Measurements from ENCODE around the gene PGGT1B. TPM values are rescaled to one million over a fixed set of nuclear protein-coding genes. Genes with fewer than 3 reads are reported as not detected.

Gene PGGT1B
- total and polyA plus RNA-seq, 2 donors (not counting 1 experiment from before 2014, with no cell fraction given): 3.8 to 63.4 TPM

GRCh38 chr5:115165790-115166189, 96.9 kb downstream of the PGGT1B start:
- Histone ChIP-seq H3K27ac (ENCODE audit: low read length in 2 of 2) (no peak overlapping the region), H3K4me2 (replicated peaks; ENCODE audit: low read depth, low read length, poor library complexity, severe bottlenecking) (no peak overlapping the region), H3K4me1 (ENCODE audit: control insufficient read depth in 2 of 2, insufficient read depth in 2 of 2, low read length in 2 of 2) (peaks cover 14 to 15% of the 10 kb centered on the region in 2 donors), H3K27me3 (replicated peaks in 1 of 4; ENCODE audit: control extremely low read depth in 1 of 4, control insufficient read depth in 3 of 4, insufficient read depth in 4 of 4, low read length in 3 of 4) (peaks cover 0 to 41% (median 9%) of the 10 kb centered on the region in 4 experiments), H4K20me1 (ENCODE audit: control insufficient read depth, insufficient read depth, low read length, poor library complexity, severe bottlenecking) (no peaks in the 10 kb centered on the region), H3K9ac (ENCODE audit: low read length) (no peak overlapping the region), H3K36me3 (replicated peaks in 1 of 2; ENCODE audit: control extremely low read depth in 1 of 2, control insufficient read depth in 1 of 2, extremely low read depth in 1 of 2, insufficient read depth in 2 of 2, low read length in 1 of 2) (no peaks in the 10 kb centered on the region), H3K4me3 (ENCODE audit: control extremely low read depth in 1 of 5, extremely low read depth in 1 of 5, insufficient read depth in 1 of 5, low read depth in 2 of 5, low read length in 4 of 5) (no peak overlapping the region), H3K79me2 (ENCODE audit: control insufficient read depth, insufficient read depth, low read length) (no peaks in the 10 kb centered on the region), H3K9me3 (ENCODE audit: control extremely low read depth in 1 of 3, control insufficient read depth in 2 of 3, insufficient read depth in 1 of 3, low read length in 2 of 3) (peaks cover 0 to 33% (median 23%) of the 10 kb centered on the region in 3 donors), H2AFZ (ENCODE audit: insufficient read depth, low read depth, low read length, poor library complexity, severe bottlenecking) (no peak overlapping the region)
- CTCF ChIA-PET: no interaction called here
- 83% methylated on average over 2 of the region's 5 CpGs for WGBS (ENCODE audit: insufficient coverage)
- Mint-ChIP-seq H3K4me1 (peaks cover 9% of the 10 kb centered on the region), H3K9me3 (ENCODE audit: insufficient read depth) (peaks cover 7% of the 10 kb centered on the region), H3K27ac (no peak overlapping the region), H3K4me3 (no peak overlapping the region), H3K27me3 (peaks cover 44% of the 10 kb centered on the region)
- ATAC-seq (ENCODE audit: low read depth) (no peak), DNase-seq (no peak)
- TF ChIP-seq EZH2 (IDR thresholded peaks at IDR 0.05; ENCODE audit: borderline replicate concordance, insufficient read depth, low read depth, low read length, poor library complexity, severe bottlenecking): no peak
- no peak for TF ChIP-seq CTCF (IDR thresholded peaks at IDR 0.05)
- POLR2A ChIA-PET: no interaction called here
- intact Hi-C loops (cut with micrococcal nuclease): no loop called here

- peaks cover 40% of the 10 kb centered on the region for H3K27me3 Mint-ChIP-seq
- no peaks in the 10 kb centered on the region for H3K4me1 Mint-ChIP-seq
- ATAC-seq (ENCODE audit: low read depth): no peak
- no peak overlapping the region for H3K27ac Mint-ChIP-seq
- H3K9me3 Mint-ChIP-seq (ENCODE audit: insufficient read depth): peaks cover 2% of the 10 kb centered on the region
- no CpG with 5 or more reads among the region's 3 CpGs for WGBS (ENCODE audit: insufficient coverage)
- intact Hi-C loops (cut with micrococcal nuclease): loop anchor here (5.0 kb wide), 1 partner anchor 34 kb away; no protein-coding TSS in a partner anchor
- CTCF ChIA-PET: no interaction called here
- H3K4me3 Mint-ChIP-seq: no peak overlapping the region
- POLR2A ChIA-PET: no interaction called here
- DNase-seq: no peak
- H3K27ac ChIP-seq (ENCODE audit: low read length in 2 of 2): no peak overlapping the region
- no peak overlapping the region for H3K4me3 ChIP-seq (ENCODE audit: control extremely low read depth in 1 of 5, extremely low read depth in 1 of 5, insufficient read depth in 1 of 5, low read depth in 2 of 5, low read length in 4 of 5)
- no peak overlapping the region for H3K4me2 ChIP-seq (replicated peaks; ENCODE audit: low read depth, low read length, poor library complexity, severe bottlenecking)
- no peak overlapping the region for H3K9ac ChIP-seq (ENCODE audit: low read length)
- no peaks in the 10 kb centered on the region for H3K79me2 ChIP-seq (ENCODE audit: control insufficient read depth, insufficient read depth, low read length)
- no peaks in the 10 kb centered on the region for H3K4me1 ChIP-seq (ENCODE audit: control insufficient read depth in 2 of 2, insufficient read depth in 2 of 2, low read length in 2 of 2)
- no peak overlapping the region for H2AFZ ChIP-seq (ENCODE audit: insufficient read depth, low read depth, low read length, poor library complexity, severe bottlenecking)
- no peaks in the 10 kb centered on the region for H3K36me3 ChIP-seq (replicated peaks in 1 of 2; ENCODE audit: control extremely low read depth in 1 of 2, control insufficient read depth in 1 of 2, extremely low read depth in 1 of 2, insufficient read depth in 2 of 2, low read length in 1 of 2)
- TF ChIP-seq EZH2 (IDR thresholded peaks at IDR 0.05; ENCODE audit: borderline replicate concordance, insufficient read depth, low read depth, low read length, poor library complexity, severe bottlenecking) (no peak), CTCF (IDR thresholded peaks at IDR 0.05) (no peak)
- no peaks in the 10 kb centered on the region for H4K20me1 ChIP-seq (ENCODE audit: control insufficient read depth, insufficient read depth, low read length, poor library complexity, severe bottlenecking)
- H3K9me3 ChIP-seq (ENCODE audit: control extremely low read depth in 1 of 3, control insufficient read depth in 2 of 3, insufficient read depth in 1 of 3, low read length in 2 of 3): peaks cover 0 to 13% (median 12%) of the 10 kb centered on the region in 3 donors
- H3K27me3 ChIP-seq (replicated peaks in 1 of 4; ENCODE audit: control extremely low read depth in 1 of 4, control insufficient read depth in 3 of 4, insufficient read depth in 4 of 4, low read length in 3 of 4): peaks cover 0 to 19% (median 1%) of the 10 kb centered on the region in 4 experiments
These were observed 101.7 kb downstream of the PGGT1B start for GRCh38 chr5:115160975-115161475.

Small RNA genes lying within 50 kb of the gene (small RNA-seq; reads per million reads assigned to genes)
- gene HMGN1P15 (ENCODE audit: insufficient read length, low read depth, low replicate concordance): not detected

Other genes with a start within 250 kb of the PGGT1B start
- gene TRIM36, start 93.0 kb downstream of the PGGT1B start, total RNA-seq: 0.39 and 1.6 TPM in 2 replicates
- gene TRIM36, start 93.0 kb downstream of the PGGT1B start, polyA plus RNA-seq: 0.06 and 0.22 TPM in 2 replicates
- 9.6 and 11.1 TPM in 2 replicates for gene CCDC112, start 33.8 kb upstream of the PGGT1B start, total RNA-seq
- 3.7 and 5.8 TPM in 2 replicates for gene CCDC112, start 33.8 kb upstream of the PGGT1B start, polyA plus RNA-seq

Measured in B cell (primary cell).